GM21515 (cell line): Measurements from ENCODE around the gene FKBP5.
"Not testable (repeated sequence)": the region's sequence is repeated elsewhere in the genome, so short reads cannot be mapped to it uniquely, and the experiment has no call there.

Experiments used
- ATAC-seq: cut with Tn5 transposase; IDR thresholded peaks from one replicate; pipeline ENCODE4 v1.9.1; 2021; ENCODE audit not compliant: unreplicated experiment

The FKBP5 gene

DNA sequence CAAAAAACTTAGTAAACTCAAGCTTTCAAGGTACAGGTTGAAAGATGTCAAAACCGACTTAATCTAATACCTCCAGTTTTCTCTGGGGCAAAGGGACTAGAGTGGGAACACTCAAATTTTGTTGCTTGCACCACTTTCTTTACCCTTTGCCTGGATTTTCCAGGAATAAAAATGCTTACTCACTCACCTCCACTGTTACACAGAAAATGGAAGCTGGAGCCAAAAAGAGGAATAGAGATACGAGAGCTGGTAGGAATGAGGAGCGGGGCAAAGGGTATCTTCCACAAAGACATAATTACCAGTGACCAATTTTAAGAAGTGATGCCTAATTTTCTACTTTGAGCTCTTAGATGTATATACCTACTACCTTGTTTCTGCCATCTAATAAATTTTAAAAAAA is 96.5 kb downstream of the FKBP5 start:
- no peak for ATAC-seq

DNA sequence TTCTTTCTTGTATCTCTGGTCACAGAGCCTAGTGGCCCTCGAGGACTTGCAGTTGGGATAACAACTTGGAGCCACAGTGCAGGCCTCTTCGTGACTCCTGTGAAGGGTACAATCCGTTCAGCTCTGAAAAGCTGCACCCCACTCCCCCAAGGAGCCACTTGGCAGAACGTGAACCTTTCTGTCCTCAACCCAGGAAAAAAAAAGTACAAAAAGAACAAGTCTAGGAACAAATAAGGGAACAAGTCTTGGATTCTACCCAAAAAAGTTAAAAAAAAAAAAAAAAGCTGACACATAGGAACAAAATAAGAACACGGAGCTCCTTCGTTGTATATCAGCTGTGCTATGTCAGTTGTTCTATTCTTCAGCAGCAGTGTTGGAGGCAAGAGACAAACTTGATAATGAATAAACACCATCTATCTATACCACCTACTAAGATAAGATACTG is 98.1 kb downstream of the FKBP5 start:
- ATAC-seq = no peak

DNA sequence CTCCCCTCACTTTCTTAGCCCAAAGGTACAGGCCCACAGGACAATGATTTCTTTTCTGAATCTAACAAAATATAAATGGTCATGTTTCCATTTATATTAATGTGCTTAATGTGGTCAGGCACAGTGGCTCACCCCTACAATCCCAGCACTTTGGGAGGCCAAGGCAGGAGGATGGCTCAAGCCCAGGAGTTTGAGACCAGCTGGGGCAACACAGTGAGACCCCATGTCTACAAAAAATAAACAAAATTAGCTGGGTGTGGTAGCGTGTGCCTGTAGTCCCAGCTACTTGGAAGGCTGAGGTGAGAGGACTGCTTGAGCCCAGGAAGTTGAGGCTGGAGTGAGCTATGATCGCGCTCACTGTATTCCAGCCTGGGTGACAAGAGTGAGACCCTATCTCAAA is 98.8 kb downstream of the FKBP5 start:
- no peak for ATAC-seq

DNA sequence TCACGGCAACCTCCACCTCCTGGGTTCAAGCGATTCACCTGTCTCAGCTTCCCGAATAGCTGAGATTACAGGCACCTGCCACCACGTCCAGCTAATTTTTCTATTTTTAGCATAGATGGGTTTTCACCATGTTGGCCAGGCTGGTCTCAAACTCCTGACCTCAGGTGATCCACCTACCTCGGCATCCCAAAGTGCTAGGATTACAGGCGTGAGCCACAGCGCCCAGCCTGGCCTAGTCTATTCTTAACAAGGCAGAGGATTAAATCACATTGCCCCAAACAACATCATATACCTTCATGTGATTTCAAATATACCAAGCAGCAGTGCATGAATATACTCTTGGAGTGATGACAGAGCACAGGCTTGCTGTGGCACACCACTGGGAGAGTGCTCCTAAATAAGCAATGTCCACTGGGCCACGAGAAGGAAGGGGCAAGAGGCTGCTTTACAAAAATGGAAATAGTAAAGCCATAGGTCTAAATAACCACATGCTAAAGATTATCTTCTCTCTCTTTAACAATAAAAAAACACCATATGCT is 99.4 kb downstream of the FKBP5 start:
- no peak for ATAC-seq

DNA sequence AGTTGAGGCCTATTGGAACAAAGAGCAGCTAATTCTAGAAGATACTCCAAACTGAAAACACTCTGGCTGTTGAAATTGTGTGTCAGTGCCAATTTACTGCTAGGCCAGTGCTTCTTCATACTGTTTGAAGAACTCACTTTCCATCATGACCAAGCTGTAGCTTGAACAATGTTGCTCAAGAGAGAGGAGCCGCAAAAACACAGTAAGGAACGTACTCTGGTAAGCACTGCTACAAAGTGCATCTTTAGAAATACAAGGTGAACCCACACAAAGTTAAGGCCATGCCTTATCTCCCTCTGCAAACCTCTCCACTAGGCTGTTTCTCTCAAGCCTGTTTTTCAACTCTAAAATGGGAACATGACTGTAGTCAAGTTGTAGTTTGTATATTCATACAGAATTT is 101.5 kb downstream of the FKBP5 start:
- no peak for ATAC-seq

DNA sequence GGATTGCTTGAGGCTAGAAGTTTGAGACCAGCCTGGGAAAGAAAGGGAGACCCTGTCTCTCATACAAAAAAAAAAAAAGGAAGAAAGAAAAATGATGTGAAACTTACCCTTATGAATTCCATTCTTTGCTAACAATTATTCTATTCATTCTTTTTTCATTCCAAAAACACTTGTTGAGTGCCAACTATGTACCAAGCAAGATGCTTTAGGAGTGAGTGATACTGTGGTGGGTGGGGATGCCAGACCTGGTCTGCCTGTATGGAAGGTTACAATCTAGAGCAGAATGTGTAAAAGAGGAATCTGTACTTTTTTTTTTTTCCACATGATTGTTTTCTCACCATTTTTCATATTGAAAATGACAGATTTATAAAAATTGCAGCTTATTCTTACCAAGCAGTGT is 102.2 kb downstream of the FKBP5 start:
- ATAC-seq = no peak

DNA sequence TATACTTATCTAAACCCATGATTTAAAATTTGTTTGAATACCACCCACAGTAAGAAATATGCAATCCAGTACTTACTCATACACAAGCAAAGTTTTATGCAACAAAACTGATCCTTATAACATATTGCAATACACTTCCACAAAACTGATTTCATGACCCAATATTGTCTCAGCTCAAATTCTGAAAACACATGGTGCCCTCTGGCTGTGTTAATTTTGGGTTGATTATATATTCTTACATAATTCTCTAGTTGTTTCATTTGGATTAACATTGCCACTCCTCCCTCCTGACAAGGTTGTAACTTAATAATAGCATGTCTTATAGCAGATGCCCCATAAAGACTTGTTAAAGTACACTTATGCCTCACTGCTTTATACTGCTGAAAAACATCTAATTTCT is 103.1 kb downstream of the FKBP5 start:
- no peak for ATAC-seq

DNA sequence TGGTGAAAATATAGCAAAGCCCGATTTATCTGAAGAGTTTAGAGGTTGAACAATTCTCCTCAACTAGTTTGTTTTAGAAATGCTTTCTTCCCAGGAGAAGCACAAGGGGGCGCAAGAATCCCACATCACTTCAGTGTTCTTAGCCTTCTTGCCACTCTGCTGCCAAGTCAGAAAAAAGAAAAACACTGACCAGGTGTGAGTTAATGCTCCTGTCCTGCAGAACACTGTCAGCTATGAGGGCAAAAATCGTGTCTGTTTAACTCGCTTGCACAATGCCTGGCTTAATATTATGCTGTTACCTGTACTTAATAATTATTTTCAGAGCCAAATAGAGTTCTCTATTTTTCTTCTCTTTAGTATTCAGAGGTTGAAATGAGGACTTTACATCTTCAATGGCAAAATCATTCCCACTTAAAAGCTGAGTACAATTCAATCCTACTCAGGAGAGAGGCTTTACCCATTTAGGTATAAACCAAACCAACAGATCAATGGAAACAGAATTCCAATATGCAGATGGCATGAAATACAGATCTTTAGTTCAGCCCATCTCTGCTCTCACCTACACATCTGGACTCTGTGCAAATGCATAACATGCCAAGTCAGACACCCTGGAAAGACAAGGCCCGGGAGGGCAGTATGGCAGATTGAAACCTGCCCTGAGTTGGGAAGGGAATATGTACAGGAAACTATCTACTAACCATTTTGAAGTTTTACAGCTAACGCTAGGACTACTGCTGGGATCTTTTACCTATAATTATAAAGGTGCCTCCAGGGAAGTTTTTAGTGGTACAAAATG is 104.6 kb downstream of the FKBP5 start:
- no peak for ATAC-seq

DNA sequence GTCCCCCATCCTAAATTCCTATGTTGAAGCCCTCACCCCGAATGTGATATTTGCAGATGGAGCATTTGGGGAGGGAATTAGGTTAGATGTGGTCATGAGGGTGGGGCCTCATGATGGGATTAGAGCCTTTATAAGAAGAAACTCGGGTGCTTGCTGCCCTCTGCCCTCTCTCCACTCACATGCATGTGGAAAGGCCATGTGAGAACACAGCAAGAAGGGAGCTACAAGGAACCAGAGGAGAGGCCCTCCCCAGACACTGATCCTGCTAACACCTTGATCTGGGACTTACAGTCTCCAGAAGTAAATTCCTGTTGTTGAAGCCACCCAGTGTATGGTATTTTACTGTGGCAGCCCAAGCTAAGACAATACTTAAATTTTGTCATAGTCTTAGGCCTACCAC is 106.4 kb downstream of the FKBP5 start:
- no peak for ATAC-seq

DNA sequence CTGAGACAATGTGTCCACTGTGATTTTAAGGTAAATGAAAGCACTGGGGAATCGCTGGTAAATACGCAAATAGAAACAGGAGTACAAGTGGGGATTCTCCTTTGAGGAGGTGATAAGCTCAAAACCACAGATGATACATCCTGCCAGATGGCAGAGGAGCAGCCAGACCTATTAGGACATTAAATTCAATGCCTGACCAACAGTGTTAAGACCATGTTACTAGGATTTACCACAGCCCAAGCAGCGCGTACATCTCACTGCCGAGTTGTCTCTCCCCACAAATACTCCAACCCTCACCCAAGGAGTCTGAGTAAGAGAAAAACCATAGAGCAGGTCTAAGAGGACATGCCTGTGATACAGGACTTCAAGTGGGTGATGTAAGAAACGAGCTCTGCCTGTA is 107.1 kb downstream of the FKBP5 start:
- ATAC-seq = no peak

DNA sequence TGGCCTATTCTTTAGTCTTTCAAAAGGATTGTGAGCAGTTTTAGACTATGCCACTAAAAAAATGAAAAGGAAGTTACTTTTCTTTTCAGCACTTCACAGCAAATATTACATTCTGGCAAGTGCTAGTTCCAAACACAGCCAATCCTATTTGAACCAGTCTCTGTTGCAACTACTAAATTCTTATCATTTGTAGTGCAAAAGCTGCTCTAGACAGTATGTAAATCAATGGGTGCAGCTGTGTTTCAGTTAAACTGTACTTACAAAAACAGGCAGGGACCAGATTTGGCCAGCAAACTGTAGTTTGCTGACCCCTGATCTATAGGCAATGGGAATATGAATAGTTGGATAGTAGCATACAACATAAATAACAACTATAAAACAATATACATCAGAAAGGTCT is 107.9 kb downstream of the FKBP5 start:
- no peak for ATAC-seq

DNA sequence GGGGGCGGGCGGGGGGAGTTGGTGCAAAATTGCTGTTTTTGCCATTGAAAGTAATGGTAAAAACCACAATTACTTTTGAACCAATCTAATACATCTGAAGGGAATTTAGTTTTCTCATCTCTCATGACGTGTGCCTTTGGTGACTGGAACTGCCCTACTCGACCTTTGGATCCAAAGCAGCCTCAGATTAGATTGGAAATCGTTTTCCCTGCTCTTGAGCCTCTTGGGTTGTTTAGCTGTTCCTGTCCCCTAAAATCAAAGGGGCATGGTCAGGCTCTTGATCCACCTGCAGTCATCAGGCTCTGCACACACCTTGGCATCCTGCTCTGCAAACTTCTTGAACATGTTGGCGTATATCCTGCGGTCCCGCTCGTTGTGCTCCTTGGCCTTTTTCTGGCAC is 112.0 kb downstream of the FKBP5 start:
- ATAC-seq = no peak

DNA sequence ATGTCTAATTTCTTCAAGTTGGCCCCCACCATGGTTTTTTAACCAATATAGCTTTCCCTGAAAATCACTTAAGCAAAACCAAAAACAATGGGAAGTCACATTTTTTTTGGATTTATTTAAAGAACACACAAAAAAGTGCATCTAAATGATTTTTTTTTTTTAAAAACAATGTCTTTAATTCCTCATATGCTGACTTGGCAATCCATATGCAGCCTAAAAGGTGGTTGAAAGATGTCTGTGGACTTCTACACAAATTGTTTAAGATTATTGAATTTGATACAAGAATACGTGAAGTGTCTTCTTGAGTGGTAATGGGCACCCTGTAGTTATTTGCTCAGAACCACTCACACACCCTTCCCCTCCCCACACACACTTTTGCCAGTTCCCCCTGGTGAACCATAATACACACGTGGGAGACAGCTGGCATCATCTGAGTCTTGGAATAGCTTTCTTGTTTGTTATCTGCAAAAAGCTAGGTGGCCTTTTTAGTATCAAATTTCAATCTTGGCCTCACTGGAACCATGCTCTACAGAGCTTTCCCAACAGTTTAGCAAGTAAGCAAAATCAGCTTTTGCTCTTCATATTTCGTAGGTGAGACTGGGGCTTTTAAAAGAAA is 115.1 kb downstream of the FKBP5 start:
- no peak for ATAC-seq

DNA sequence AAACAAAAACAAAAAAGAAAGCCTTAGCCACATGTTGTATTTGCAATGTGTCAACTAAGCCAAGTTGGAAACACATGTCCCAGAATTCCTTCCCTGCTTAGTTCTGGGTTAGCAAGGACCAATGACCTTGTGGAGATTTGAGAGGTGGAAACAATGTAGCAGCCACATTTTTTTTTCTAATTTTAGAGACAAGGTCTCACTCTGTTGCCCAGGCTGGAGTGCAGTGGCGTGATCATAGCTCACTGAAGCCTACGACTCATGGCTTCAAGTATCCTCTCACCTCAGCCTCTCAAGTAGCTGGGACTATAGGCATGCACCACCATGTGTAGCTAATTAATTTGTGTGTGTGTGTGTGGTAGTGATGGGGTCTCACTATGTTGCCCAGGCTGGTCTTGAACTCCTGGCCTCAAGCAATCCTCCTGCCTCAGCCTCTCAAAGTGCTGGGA is 117.8 kb downstream of the FKBP5 start:
- not testable (repeated sequence) for ATAC-seq

DNA sequence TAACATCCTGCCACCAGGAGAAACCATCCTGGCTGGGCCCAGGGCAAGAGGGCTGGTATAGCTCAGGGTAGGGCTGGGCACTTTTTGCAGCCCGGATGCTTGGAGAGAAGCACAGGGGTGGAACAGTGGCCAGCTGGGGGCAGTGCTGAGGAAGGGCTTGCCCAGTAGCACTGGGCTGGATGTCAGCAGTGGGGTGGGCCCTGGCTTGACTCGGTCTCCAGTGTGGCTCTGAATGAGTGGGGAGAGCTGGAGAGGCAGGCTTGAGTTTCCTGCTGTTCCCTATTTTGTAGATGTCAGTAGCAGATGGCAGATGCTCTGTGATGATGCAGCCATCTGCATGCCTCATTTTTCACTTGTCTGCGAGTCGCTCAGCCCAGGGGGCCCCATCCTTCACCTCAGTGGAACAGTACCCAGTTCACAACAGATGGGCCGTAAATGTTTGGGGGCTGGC is 119.7 kb downstream of the FKBP5 start:
- no peak for ATAC-seq

DNA sequence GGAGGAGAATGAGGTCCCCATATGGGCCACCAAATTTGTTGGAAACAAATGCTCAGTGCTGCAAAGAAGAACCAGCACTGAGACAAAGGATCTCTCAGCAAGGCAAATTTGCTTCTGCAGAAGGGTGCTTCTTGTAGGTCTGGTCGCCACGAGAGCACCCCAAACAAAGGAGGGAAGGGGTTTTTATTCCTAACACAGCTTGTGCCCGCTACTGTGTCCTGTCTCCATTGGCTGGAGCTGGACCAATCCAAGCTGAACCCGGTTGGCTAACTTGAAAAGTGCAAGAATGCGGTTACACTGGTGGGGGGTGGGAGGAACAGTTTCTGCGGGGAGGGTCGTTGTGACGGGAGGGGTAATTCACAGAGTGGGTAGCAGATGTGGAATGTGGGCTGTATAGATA is 121.9 kb downstream of the FKBP5 start:
- no peak for ATAC-seq

DNA sequence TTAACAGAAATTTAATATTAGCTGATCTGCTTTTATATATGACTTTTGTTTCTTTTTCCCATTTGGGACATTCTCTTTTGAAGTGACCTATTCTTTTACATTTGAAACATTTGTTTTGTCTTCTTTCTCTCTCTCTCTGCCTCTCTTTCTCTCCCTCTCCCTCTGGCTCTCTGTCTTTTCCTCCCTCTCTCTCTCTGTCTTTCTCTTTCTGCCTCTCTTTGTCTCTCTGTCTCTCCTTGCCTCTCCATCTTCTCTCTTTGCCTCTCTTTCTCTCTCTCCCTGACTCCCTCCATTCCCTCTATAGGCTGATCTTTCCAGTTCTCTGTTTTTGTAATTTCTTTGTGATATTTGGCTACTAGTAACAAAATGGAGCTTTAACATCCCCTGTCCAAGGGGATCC is 124.0 kb downstream of the FKBP5 start:
- no peak for ATAC-seq

DNA sequence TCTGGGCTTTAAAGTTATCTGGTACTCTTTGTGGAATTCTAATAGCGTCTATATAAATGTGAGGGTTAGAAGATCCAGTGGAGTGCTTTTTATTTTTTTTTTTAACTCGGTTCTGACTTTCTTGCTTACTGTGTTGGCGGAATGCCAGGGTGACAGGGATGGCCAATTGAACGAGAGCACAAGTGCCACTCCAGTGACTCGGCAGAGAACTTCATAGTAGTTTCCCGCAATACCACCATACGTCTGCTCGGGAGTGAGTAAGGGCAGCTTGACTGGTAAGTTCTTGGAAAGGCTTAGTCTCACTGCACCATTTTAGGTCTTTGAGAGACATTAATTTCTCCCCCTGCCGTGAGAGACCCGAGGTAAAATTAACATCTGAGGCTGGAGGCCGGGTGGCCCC is 126.7 kb downstream of the FKBP5 start:
- ATAC-seq = no peak

DNA sequence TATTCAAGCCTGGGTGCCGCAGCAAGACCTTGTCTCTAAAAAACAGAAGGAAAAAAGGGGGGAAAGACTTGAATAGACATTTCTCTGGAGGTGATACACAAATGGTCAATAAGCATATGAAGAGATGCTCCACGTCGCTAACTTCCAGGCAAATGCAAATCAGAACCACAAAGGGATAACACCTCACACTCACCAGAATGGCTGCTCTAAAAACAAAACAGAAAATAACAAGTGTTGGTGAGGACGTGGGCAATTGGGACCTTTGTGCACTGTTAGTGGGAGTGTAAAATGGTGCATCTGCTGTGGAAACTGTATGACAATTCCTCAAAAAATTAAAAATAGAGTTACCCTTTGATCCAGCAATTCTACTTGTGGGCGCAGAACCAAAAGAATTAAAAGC is 127.6 kb downstream of the FKBP5 start:
- no peak for ATAC-seq

DNA sequence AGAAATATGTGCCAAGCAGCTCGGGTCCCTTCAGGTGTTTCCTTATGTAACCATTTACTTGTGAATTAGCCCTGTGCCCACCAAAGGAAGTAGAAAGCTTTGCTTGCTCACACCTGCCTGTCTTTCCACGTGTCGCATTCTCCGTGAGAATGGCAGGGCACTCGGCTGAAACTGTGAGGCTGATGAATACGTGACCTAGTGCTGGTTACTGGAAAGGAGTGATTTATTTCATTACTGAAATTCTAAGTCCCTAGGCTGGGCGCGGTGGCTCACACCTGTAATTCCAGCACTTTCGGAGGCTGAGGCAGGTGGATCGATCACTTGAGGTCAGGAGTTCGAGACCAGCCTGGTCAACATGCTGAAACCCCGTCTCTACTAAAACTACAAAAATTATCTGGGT is 130.1 kb downstream of the FKBP5 start:
- ATAC-seq = no peak

DNA sequence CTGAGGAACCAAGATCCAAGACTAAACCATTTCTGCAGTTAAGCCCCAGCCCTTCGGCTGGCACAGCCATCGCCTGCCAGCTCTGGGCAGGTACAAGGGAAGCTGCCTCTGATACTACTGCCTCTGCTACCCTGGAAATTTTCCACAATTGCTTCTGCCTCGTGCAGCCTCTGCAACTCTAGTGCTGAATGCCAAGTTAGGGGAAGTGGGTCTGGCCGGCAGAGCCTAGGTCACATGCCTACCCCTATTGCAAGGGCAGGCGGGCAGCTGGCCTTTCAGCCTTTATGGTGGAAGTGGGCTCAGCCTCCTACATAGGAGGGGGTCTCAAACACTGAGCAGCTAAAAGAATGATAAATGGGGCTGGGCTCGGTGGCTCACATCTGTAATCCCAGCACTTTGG is 131.5 kb downstream of the FKBP5 start:
- no peak for ATAC-seq

DNA sequence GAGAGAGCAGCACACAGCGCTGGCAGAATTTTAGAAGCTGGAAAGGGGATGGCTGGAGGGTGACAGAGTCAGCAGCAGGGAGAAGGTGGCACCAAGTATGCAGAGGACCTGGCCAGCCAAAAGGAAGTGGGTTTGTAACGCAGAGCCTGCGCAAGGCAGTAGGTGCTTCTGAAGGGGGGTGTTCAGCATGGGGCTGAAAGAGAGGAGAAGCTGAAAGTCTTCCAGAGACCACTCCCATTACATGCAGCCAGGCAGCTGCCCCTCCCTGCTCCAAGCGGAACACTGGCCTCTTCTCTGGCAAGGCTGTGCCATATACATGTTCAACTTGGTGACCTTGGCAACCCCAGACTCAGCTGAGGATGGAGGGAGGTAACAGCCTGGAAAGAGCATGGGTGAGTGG is 133.9 kb downstream of the FKBP5 start:
- ATAC-seq = no peak
